Left ventricle myocardium inferior (tissue), 1 donor: Measurements from ENCODE around the gene SMIM44. TPM values are rescaled to one million over a fixed set of nuclear protein-coding genes. Genes with fewer than 3 reads are reported as not detected.

ENCODE experiments used
- DNase-seq: peaks from one replicate; pipeline ENCODE4 v3.0.0-alpha.2; 2020
- H3K27ac ChIP-seq: fragments of 200-600 bp; replicated peaks from 2 replicates; pipeline ENCODE4 v1.8.0; 2021
- H3K27me3 ChIP-seq: fragments of 200-600 bp; 2 replicates; pipeline ENCODE4 v1.8.0; 2021; ENCODE audit warnings: low read depth
- H3K36me3 ChIP-seq: fragments of 200-600 bp; 2 replicates; pipeline ENCODE4 v1.8.0; 2021
- H3K4me1 ChIP-seq: fragments of 200-600 bp; 2 replicates; pipeline ENCODE4 v1.8.0; 2021
- H3K4me3 ChIP-seq: fragments of 200-600 bp; 2 replicates; pipeline ENCODE4 v1.8.0; 2021; ENCODE audit warnings: mild to moderate bottlenecking, moderate library complexity
- H3K9me3 ChIP-seq: fragments of 200-600 bp; replicated peaks from 2 replicates; pipeline ENCODE4 v1.8.0; 2021
- CTCF ChIP-seq: fragments of 200-600 bp; IDR thresholded peaks from 2 replicates; pipeline ENCODE4 v1.8.0; 2021; ENCODE audit warnings: antibody characterized with exemption, mild to moderate bottlenecking, borderline replicate concordance
- intact Hi-C: fragments of 100-400 bp; cut with micrococcal nuclease; formaldehyde crosslinking; loops from one replicate; pipeline ENCODE4 v1.11.0; 2022
- total RNA-seq: library from RNA; stranded (reverse); fragmentation: NEBNext Ultra II Directional; extraction: Animal tissue kit (Norgen Biotek cat#: 25700); gene quantifications from one replicate; pipeline ENCODE4 v1.2.1, GENCODE V29; 2021
- donor health status: DM: no; HTN: yes; CAD: no; lungs with severe emphysema.

Gene SMIM44
- total RNA-seq, 1 donor from 2014 or later, result not detected

GRCh38 chr19:3524078-3524842 is 41.0 kb upstream of the SMIM44 start:
- no peak for TF ChIP-seq CTCF
- Histone ChIP-seq H3K9me3 (no peaks in the 10 kb centered on the region), H3K36me3 (peaks cover 57% of the 10 kb centered on the region), H3K27ac (no peak overlapping the region), H3K4me1 (peaks cover 5% of the 10 kb centered on the region), H3K4me3 (no peak overlapping the region), H3K27me3 (no peaks in the 10 kb centered on the region)
- no peak for DNase-seq
- intact Hi-C loops, result no loop called here

GRCh38 chr19:3523361-3524077 is 40.3 kb upstream of the SMIM44 start:
- intact Hi-C loops, result no loop called here
- Histone ChIP-seq H3K27ac (no peak overlapping the region), H3K4me3 (no peak overlapping the region), H3K4me1 (peaks cover 5% of the 10 kb centered on the region), H3K27me3 (no peaks in the 10 kb centered on the region), H3K9me3 (no peaks in the 10 kb centered on the region), H3K36me3 (peaks cover 57% of the 10 kb centered on the region)
- DNase-seq, result no peak
- no peak for TF ChIP-seq CTCF

- no peak for DNase-seq
- Histone ChIP-seq H3K27ac (no peak overlapping the region), H3K36me3 (peaks cover 51% of the 10 kb centered on the region), H3K4me1 (peaks cover 10% of the 10 kb centered on the region), H3K9me3 (no peaks in the 10 kb centered on the region), H3K27me3 (no peaks in the 10 kb centered on the region), H3K4me3 (no peak overlapping the region)
- no peak for TF ChIP-seq CTCF
- intact Hi-C loops, result no loop called here
These were observed 39.5 kb upstream of the SMIM44 start for GRCh38 chr19:3522421-3523360.

GRCh38 chr19:3521104-3521445 is 37.8 kb upstream of the SMIM44 start:
- Histone ChIP-seq H3K4me3 (no peak overlapping the region), H3K36me3 (peaks cover 35% of the 10 kb centered on the region), H3K27me3 (no peaks in the 10 kb centered on the region), H3K27ac (no peak overlapping the region), H3K4me1 (peaks cover 26% of the 10 kb centered on the region), H3K9me3 (no peaks in the 10 kb centered on the region)
- DNase-seq, result no peak
- TF ChIP-seq CTCF, result no peak
- intact Hi-C loops, result no loop called here
